GM12892 (cell line): Measurements from ENCODE around the gene NKAIN1.

Experiments
- POLR2A ChIP-seq: IDR thresholded peaks from 2 replicates; pipeline ENCODE4 v1.6.1; 2011; ENCODE audit warnings: low read depth, low read length, control low read depth
- POLR2AphosphoS5 ChIP-seq: IDR thresholded peaks from 2 replicates; pipeline ENCODE4 v1.6.1; 2011; ENCODE audit warnings: low read depth, low read length, control low read depth
- TAF1 ChIP-seq: IDR thresholded peaks from 2 replicates; pipeline ENCODE4 v1.6.1; 2011; ENCODE audit warnings: low read depth, mild to moderate bottlenecking, control low read depth, low read length, borderline replicate concordance

DNA sequence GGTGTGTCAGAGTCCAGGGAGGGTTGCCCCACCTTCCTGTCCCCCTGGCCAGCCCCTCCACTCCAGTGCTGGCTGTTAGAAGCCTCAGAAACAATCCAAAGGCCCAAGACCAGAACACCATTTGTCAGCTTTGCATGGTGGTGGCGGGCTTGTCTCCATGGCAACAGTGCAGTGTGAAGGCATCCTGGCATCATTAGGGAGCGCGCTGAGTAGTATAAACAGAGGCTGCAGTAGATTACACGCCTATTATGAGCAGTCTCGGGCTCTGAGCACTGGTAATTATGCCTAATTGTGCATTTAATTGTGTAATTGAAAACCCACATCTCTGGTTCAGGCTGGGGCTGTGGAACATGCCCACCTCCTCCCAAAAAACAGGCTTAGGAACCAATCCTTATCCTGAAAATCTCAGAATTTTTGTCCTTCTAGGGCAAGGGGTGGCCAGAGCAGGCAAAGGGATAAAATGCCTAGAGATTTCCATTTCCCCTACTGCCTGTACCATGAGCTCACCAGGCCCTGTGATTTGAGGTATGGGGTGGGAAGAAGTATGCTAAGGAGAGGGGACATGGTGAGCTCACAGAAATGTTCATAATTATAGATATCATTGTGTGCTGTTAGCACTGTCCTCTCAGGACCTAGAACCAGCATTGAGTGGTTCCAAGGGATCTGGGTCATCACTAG lies 11.7 kb downstream of the NKAIN1 start:
- TF ChIP-seq POLR2AphosphoS5 (no peak), POLR2A (no peak), TAF1 (no peak)
